HCT116 (cell line): ENCODE data around the gene TMPRSS9. TPM values are rescaled to one million over a fixed set of nuclear protein-coding genes. Genes with fewer than 3 reads are reported as not detected.

Experiments used
- ATAC-seq: fragments of 200-7000 bp; cut with Tn5 transposase; 2 replicates; pipeline ENCODE4 v1.9.1; 2020; ENCODE audit warnings: mild to moderate bottlenecking, moderate library complexity
- BruUV-seq: library from RNA; stranded (reverse); fragments of 400-500 nt; replicated peaks from 2 replicates; lab custom pipeline; 2021; lab: Mats Ljungman, UMichigan
- CTCF ChIA-PET: fragments of 300-600 bp; sonication (Branson Sonifier 250); formaldehyde crosslinking; loops from one replicate; lab custom pipeline; 2021; ENCODE audit warnings: antibody characterized with exemption; lab: Charles Lee
- POLR2A ChIA-PET: fragments of 300-600, 350-600 bp; sonication (Branson Sonifier 250); formaldehyde crosslinking; loops from one replicate; lab custom pipeline; 2021; ENCODE audit warnings: antibody characterized with exemption; lab: Charles Lee
- RAD21 ChIA-PET, 2 experiments: fragments of 300-600 bp; sonication (Branson Sonifier 250); formaldehyde crosslinking; loops; one replicate each; lab custom pipeline; 2023; ENCODE audit warnings: low total read pairs in 2 of 2; ENCODE audit not compliant: uncharacterized antibody in 2 of 2, unreplicated experiment in 2 of 2, low non-redundant PET in 1 of 2; lab: Charles Lee
- DNase-seq: peaks from one replicate; pipeline ENCODE4 v3.0.0-alpha.2; 2010; ENCODE audit warnings: low read depth, low spot score
- H2AFZ ChIP-seq: fragments of 200-600 bp; shearing (Covaris generic), sonication (generic); 2 replicates; pipeline ENCODE4 v1.6.1; 2017; ENCODE audit warnings: low read depth, mixed run types, mixed read lengths, antibody characterized with exemption, low read length; ENCODE audit not compliant: poor library complexity, severe bottlenecking
- H3K27ac ChIP-seq: 2 replicates; pipeline ENCODE4 v1.5.1; 2012; ENCODE audit warnings: low read depth, low read length
- H3K27me3 ChIP-seq: fragments of 200-600 bp; sonication (generic); 2 replicates; pipeline ENCODE4 v1.6.1; 2016; ENCODE audit warnings: mixed run types, low read length, mixed read lengths; ENCODE audit not compliant: insufficient read depth
- H3K36me3 ChIP-seq, 2 experiments: fragments of 200-500 bp in 1 of 2; fragments of 200-600 bp in 1 of 2; sonication (Bioruptor generic) in 1 of 2; sonication (generic) in 1 of 2; 2 replicates each; pipeline versions ENCODE4 v1.5.1 to v1.6.1; 2014 to 2016; ENCODE audit warnings: low read length in 2 of 2, inconsistent platforms in 1 of 2, mixed read lengths in 1 of 2, mixed run types in 1 of 2; ENCODE audit not compliant: insufficient read depth in 2 of 2, control insufficient read depth in 1 of 2
- H3K4me1 ChIP-seq, 2 experiments: fragments of 200-600 bp in 1 of 2; sonication (generic) in 1 of 2; 2 replicates each; pipeline versions ENCODE4 v1.5.1 to v1.6.1; 2012 to 2017; ENCODE audit warnings: low read length in 2 of 2, inconsistent platforms in 1 of 2, mild to moderate bottlenecking in 1 of 2, mixed read lengths in 1 of 2, mixed run types in 1 of 2, moderate library complexity in 1 of 2; ENCODE audit not compliant: insufficient read depth in 2 of 2, control insufficient read depth in 1 of 2
- H3K4me2 ChIP-seq: fragments of 200-600 bp; sonication (generic); 2 replicates; pipeline ENCODE4 v1.6.1; 2017; ENCODE audit warnings: mixed run types, low read length, mixed read lengths
- H3K4me3 ChIP-seq, 2 experiments: fragments of 200-600 bp in 1 of 2; sonication (generic) in 1 of 2; replicated peaks in 1 of 2; 2 replicates each; pipeline ENCODE4 v1.5.1; 2011 to 2016; ENCODE audit warnings: low read length in 2 of 2, control low read depth in 1 of 2, low read depth in 1 of 2, mild to moderate bottlenecking in 1 of 2, mixed read lengths in 1 of 2, mixed run types in 1 of 2
- H3K79me2 ChIP-seq: fragments of 200-600 bp; sonication (generic); 2 replicates; pipeline ENCODE4 v1.6.1; 2017; ENCODE audit warnings: mild to moderate bottlenecking, mixed run types, low read length, moderate library complexity, mixed read lengths; ENCODE audit not compliant: insufficient read depth
- H3K9ac ChIP-seq: fragments of 200-600 bp; sonication (generic); 2 replicates; pipeline ENCODE4 v1.6.1; 2016; ENCODE audit warnings: low read length, mixed read lengths
- H3K9me2 ChIP-seq: fragments of 200-600 bp; sonication (generic), shearing (Covaris generic); 2 replicates; pipeline ENCODE4 v1.6.1; 2017; ENCODE audit warnings: mixed run types, mild to moderate bottlenecking, moderate library complexity; ENCODE audit not compliant: insufficient read depth
- H3K9me3 ChIP-seq, 2 experiments: fragments of 200-500 bp in 1 of 2; fragments of 200-600 bp in 1 of 2; sonication (Bioruptor generic) in 1 of 2; sonication (generic) in 1 of 2; 2 replicates each; pipeline ENCODE4 v1.6.1; 2014 to 2017; ENCODE audit warnings: low read length in 2 of 2, mixed read lengths in 2 of 2, inconsistent platforms in 1 of 2, low read depth in 1 of 2, mild to moderate bottlenecking in 1 of 2, mixed run types in 1 of 2, moderate library complexity in 1 of 2; ENCODE audit not compliant: control insufficient read depth in 1 of 2, insufficient read depth in 1 of 2
- H4K20me1 ChIP-seq: fragments of 200-600 bp; sonication (generic), shearing (Covaris generic); 2 replicates; pipeline ENCODE4 v1.6.1; 2017; ENCODE audit warnings: mixed run types, mild to moderate bottlenecking, moderate library complexity; ENCODE audit not compliant: insufficient read depth
- ATF3 ChIP-seq: IDR thresholded peaks from 2 replicates; pipeline ENCODE4 v1.6.1; 2012
- CBX3 ChIP-seq: IDR thresholded peaks from 2 replicates; pipeline ENCODE4 v1.6.1; 2012; ENCODE audit warnings: low read depth
- CEBPB ChIP-seq: IDR thresholded peaks from 2 replicates; pipeline ENCODE4 v1.6.1; 2012; ENCODE audit warnings: low read depth
- CTCF ChIP-seq, 3 experiments: fragments of 200-600 bp in 1 of 3; sonication (generic) in 1 of 3; IDR thresholded peaks in 2 of 3; conservative IDR thresholded peaks in 1 of 3; 2 replicates each; pipeline ENCODE4 v1.5.1; 2012 to 2017; ENCODE audit warnings: low read depth in 2 of 3, low read length in 2 of 3, antibody characterized with exemption in 1 of 3, borderline replicate concordance in 1 of 3, control low read depth in 1 of 3, mild to moderate bottlenecking in 1 of 3, mixed read lengths in 1 of 3, mixed run types in 1 of 3, moderate library complexity in 1 of 3; ENCODE audit not compliant: insufficient read depth in 1 of 3
- EGR1 ChIP-seq: IDR thresholded peaks from 2 replicates; pipeline ENCODE4 v1.6.1; 2012; ENCODE audit warnings: low read depth
- ELF1 ChIP-seq: IDR thresholded peaks from 2 replicates; pipeline ENCODE4 v1.6.1; 2012; ENCODE audit warnings: low read depth, borderline replicate concordance
- EZH2 ChIP-seq: fragments of 200-600 bp; sonication (generic); IDR thresholded peaks from 2 replicates; pipeline ENCODE4 v1.6.1; 2017; ENCODE audit warnings: antibody characterized with exemption, mixed run types
- FOSL1 ChIP-seq: IDR thresholded peaks from 2 replicates; pipeline ENCODE4 v1.6.1; 2012; ENCODE audit warnings: low read depth
- JUND ChIP-seq: IDR thresholded peaks from 2 replicates; pipeline ENCODE4 v1.6.1; 2012
- POLR2A ChIP-seq: IDR thresholded peaks from 2 replicates; pipeline ENCODE4 v1.7.0; 2011; ENCODE audit warnings: borderline replicate concordance; ENCODE audit not compliant: insufficient read depth, insufficient read length; ENCODE audit errors: extremely low read depth
- POLR2AphosphoS5 ChIP-seq: IDR thresholded peaks from 2 replicates; pipeline ENCODE4 v1.6.1; 2011; ENCODE audit warnings: mild to moderate bottlenecking, low read depth, low read length, moderate library complexity
- REST ChIP-seq: IDR thresholded peaks from 2 replicates; pipeline ENCODE4 v1.6.1; 2012; ENCODE audit warnings: low read depth
- SP1 ChIP-seq: IDR thresholded peaks from 2 replicates; pipeline ENCODE4 v1.6.1; 2012; ENCODE audit warnings: low read depth
- TCF7L2 ChIP-seq: IDR thresholded peaks from 2 replicates; pipeline ENCODE4 v1.7.0; 2011; ENCODE audit warnings: borderline replicate concordance, inconsistent platforms; ENCODE audit not compliant: insufficient read depth, insufficient read length; ENCODE audit errors: extremely low read depth
- YY1 ChIP-seq: IDR thresholded peaks from 2 replicates; pipeline ENCODE4 v1.6.1; 2011; ENCODE audit warnings: low read length, low read depth, moderate library complexity, mild to moderate bottlenecking; ENCODE audit not compliant: insufficient replicate concordance; ENCODE audit errors: extremely low read depth
- ZBTB33 ChIP-seq: IDR thresholded peaks from 2 replicates; pipeline ENCODE4 v1.6.1; 2011; ENCODE audit warnings: mild to moderate bottlenecking, low read length, moderate library complexity; ENCODE audit not compliant: insufficient replicate concordance; ENCODE audit errors: extremely low read depth
- ZFX ChIP-seq: fragments of 450-650 bp; IDR thresholded peaks from 2 replicates; pipeline ENCODE4 v1.6.1; 2017
- ZNF274 ChIP-seq: fragments of 200-500 bp; sonication (Bioruptor generic); IDR thresholded peaks from 2 replicates; pipeline ENCODE4 v1.6.1; 2014; ENCODE audit warnings: mild to moderate bottlenecking, low read depth, low read length, inconsistent platforms
- intact Hi-C: fragments of 100-400 bp; cut with micrococcal nuclease; formaldehyde crosslinking; loops from 2 replicates; pipeline ENCODE4 v1.10.0; 2022
- total RNA-seq: library from RNA; stranded (reverse); gene quantifications from one replicate; pipeline ENCODE4 v1.2.1, GENCODE V29; 2021; ENCODE audit not compliant: unreplicated experiment

TMPRSS9 gene
- total RNA-seq, 1 experiment from 2014 or later, result not detected

- ChIA-PET POLR2A (interaction anchor here (0.7 to 6.8 kb wide), 10 partner anchors 9 to 573 kb away, joined by 3 to 44 read pairs (median 4); partner anchors contain the start of genes GADD45B and TIMM13), RAD21 (interaction anchor here (0.6 to 1.2 kb wide), 2 partner anchors 60 to 148 kb away, joined by 3 to 5 read pairs; no protein-coding TSS in a partner anchor), CTCF (interaction anchor here (0.7 to 1.5 kb wide), 5 partner anchors 9 to 488 kb away, joined by 3 to 6 read pairs (median 4); partner anchors contain the start of gene GADD45B)
- DNase-seq, result peak; percentile 97
- Histone ChIP-seq H3K79me2 (no peaks in the 10 kb centered on the region), H3K4me2 (peak overlapping the region; percentile 98), H3K36me3 (no peaks in the 10 kb centered on the region), H3K27me3 (no peaks in the 10 kb centered on the region), H3K4me3 (peak overlapping the region; percentile 69 to 74), H3K27ac (peak overlapping the region; percentile 88), H3K9me3 (no peaks in the 10 kb centered on the region), H4K20me1 (no peaks in the 10 kb centered on the region), H3K9me2 (no peaks in the 10 kb centered on the region), H3K9ac (peak overlapping the region; percentile 78), H2AFZ (peak overlapping the region; percentile 29), H3K4me1 (peaks cover 11 to 46% of the 10 kb centered on the region in 2 experiments; a peak in 3 of 4 replicates)
- intact Hi-C loops, result loop anchor here (10.0 kb wide), 1 partner anchor 298 kb away; the partner anchor contains the start of gene DOT1L
- BruUV-seq, result TSS peak; percentile 95
- peak; percentile 58 for ATAC-seq
- no peak for TF ChIP-seq ZFX
- TF ChIP-seq ATF3, result no peak
- TF ChIP-seq JUND, result peak; percentile 98
- TF ChIP-seq POLR2AphosphoS5, result peak; percentile 81
- TF ChIP-seq TCF7L2, result peak; percentile 35
- no peak for TF ChIP-seq CEBPB
- TF ChIP-seq CTCF (IDR thresholded peaks at IDR 0.05 in 2 of 3, conservative IDR thresholded peaks at IDR 0.05 in 1 of 3; ENCODE audit: borderline replicate concordance in 1 of 3, insufficient read depth in 1 of 3, low read depth in 2 of 3, low read length in 2 of 3), result no peak
- no peak; the same call in 1 of the 2 replicates for TF ChIP-seq ELF1
- no peak for TF ChIP-seq FOSL1
- peak; percentile 77 for TF ChIP-seq YY1
- TF ChIP-seq REST, result no peak
- peak; percentile 98 for TF ChIP-seq SP1
- 0 out of 2 replicates have a peak, but pooled peaks have one; percentile 48 for TF ChIP-seq EGR1
- TF ChIP-seq ZBTB33, result no peak
- TF ChIP-seq EZH2, result no peak
- TF ChIP-seq ZNF274, result no peak
- no peak for TF ChIP-seq POLR2A
- TF ChIP-seq CBX3, result peak; percentile 94
Observed at GRCh38 chr19:2462635-2463421, 102.8 kb downstream of the TMPRSS9 start.
